Testis (tissue), 2 donors: ENCODE results near the gene GPR39.

Experiments
- CTCF ChIP-seq, 3 experiments: fragments of 450-650 bp in 2 of 3; fragments of 200-600 bp in 1 of 3; sonication (generic) in 1 of 3; IDR thresholded peaks; one replicate each; pipeline ENCODE4 v1.5.1; 2016 to 2019; ENCODE audit warnings: antibody characterized with exemption in 3 of 3, mild to moderate bottlenecking in 2 of 3, moderate library complexity in 1 of 3
- POLR2A ChIP-seq: fragments of 450-650 bp; IDR thresholded peaks from one replicate; pipeline ENCODE4 v1.6.1; 2017; ENCODE audit warnings: antibody characterized with exemption, mild to moderate bottlenecking, moderate library complexity

- TF ChIP-seq CTCF (IDR thresholded peaks at IDR 0.05): no peak
- TF ChIP-seq POLR2A: no peak
Measured at GRCh38 chr2:132623096-132623839, 206.7 kb downstream of the GPR39 start.
